GM19455 (cell line): Measurements from ENCODE around the gene GAL3ST2.
"Not testable (repeated sequence)": the region's sequence is repeated elsewhere in the genome, so short reads cannot be mapped to it uniquely, and the experiment has no call there.

Source experiments
- ATAC-seq: cut with Tn5 transposase; IDR thresholded peaks from one replicate; pipeline ENCODE4 v1.9.1; 2021; ENCODE audit not compliant: unreplicated experiment

The GAL3ST2 gene

GRCh38 chr2:241746084-241746483 is 30.5 kb upstream of the GAL3ST2 start:
- ATAC-seq, result no peak

GRCh38 chr2:241748468-241749256 is 28.0 kb upstream of the GAL3ST2 start:
- no peak for ATAC-seq

GRCh38 chr2:241750076-241750840 is 26.4 kb upstream of the GAL3ST2 start:
- no peak for ATAC-seq

- ATAC-seq, result no peak
Measured at GRCh38 chr2:241751152-241751551, 25.5 kb upstream of the GAL3ST2 start.

GRCh38 chr2:241751776-241752175 is 24.8 kb upstream of the GAL3ST2 start:
- no peak for ATAC-seq

- no peak for ATAC-seq
Measured at GRCh38 chr2:241752253-241752652, 24.4 kb upstream of the GAL3ST2 start.

GRCh38 chr2:241752689-241753276 is 23.8 kb upstream of the GAL3ST2 start:
- no peak for ATAC-seq

GRCh38 chr2:241753493-241753892 is 23.1 kb upstream of the GAL3ST2 start:
- ATAC-seq, result no peak

GRCh38 chr2:241754042-241754441 is 22.6 kb upstream of the GAL3ST2 start:
- ATAC-seq, result no peak

- no peak for ATAC-seq
Measured at GRCh38 chr2:241755166-241755565, 21.5 kb upstream of the GAL3ST2 start.

- no peak for ATAC-seq
Measured at GRCh38 chr2:241755777-241756176, 20.8 kb upstream of the GAL3ST2 start.

GRCh38 chr2:241759067-241759807 is 17.4 kb upstream of the GAL3ST2 start:
- no peak for ATAC-seq

GRCh38 chr2:241759893-241760292 is 16.7 kb upstream of the GAL3ST2 start:
- not testable (repeated sequence) for ATAC-seq

- ATAC-seq, result no peak
Measured at GRCh38 chr2:241760301-241760771, 16.3 kb upstream of the GAL3ST2 start.

GRCh38 chr2:241762321-241762932 is 14.2 kb upstream of the GAL3ST2 start:
- no peak for ATAC-seq

GRCh38 chr2:241762933-241763369 is 13.7 kb upstream of the GAL3ST2 start:
- no peak for ATAC-seq

GRCh38 chr2:241763551-241764274 is 12.9 kb upstream of the GAL3ST2 start:
- ATAC-seq, result no peak

- ATAC-seq, result no peak
Measured at GRCh38 chr2:241764275-241765241, 12.1 kb upstream of the GAL3ST2 start.
